GM20431 (cell line): Measurements from ENCODE around the gene RGS7.
"Not testable (repeated sequence)": the region's sequence is repeated elsewhere in the genome, so short reads cannot be mapped to it uniquely, and the experiment has no call there.

Source experiments
- in situ Hi-C: fragments of 300-500 bp; cut with MseI, MboI; formaldehyde crosslinking; loops from one replicate; pipeline ENCODE4 v1.15.0; 2020; ENCODE audit warnings: low sequenced_read_pairs; ENCODE audit not compliant: unreplicated experiment

Gene RGS7

GRCh38 chr1:240947438-240948224 is 409.4 kb downstream of the RGS7 start:
- in situ Hi-C loops, result no loop called here

DNA sequence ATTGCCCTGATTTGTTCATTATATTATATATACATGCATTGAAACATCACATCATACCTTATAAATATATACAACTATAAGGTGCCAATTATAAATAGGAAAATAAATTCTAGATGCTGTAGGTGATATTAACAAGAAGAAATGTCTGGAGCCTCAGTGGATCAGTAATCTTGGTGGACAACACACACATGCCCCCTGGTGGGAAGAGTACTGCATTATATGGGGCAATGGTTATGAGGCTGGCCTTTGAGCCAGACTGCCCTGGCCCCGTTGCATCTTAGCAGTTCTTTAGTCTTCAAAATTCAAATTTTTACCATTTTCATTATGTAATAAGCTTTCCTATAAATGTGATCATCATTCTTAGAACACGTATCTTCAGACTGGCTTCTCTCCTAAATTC is 410.1 kb downstream of the RGS7 start:
- in situ Hi-C loops, result no loop called here

GRCh38 chr1:240942901-240943300 is 414.1 kb downstream of the RGS7 start:
- in situ Hi-C loops, result no loop called here

GRCh38 chr1:240941701-240942370 is 415.2 kb downstream of the RGS7 start:
- in situ Hi-C loops, result no loop called here

- in situ Hi-C loops, result no loop called here
Observed at GRCh38 chr1:240936911-240937668, 419.9 kb downstream of the RGS7 start.

GRCh38 chr1:240935920-240936319 is 421.1 kb downstream of the RGS7 start:
- in situ Hi-C loops, result no loop called here

GRCh38 chr1:240931031-240931430 is 426.0 kb downstream of the RGS7 start:
- in situ Hi-C loops, result no loop called here

- in situ Hi-C loops, result no loop called here
Observed at GRCh38 chr1:240928265-240928664, 428.7 kb downstream of the RGS7 start.

DNA sequence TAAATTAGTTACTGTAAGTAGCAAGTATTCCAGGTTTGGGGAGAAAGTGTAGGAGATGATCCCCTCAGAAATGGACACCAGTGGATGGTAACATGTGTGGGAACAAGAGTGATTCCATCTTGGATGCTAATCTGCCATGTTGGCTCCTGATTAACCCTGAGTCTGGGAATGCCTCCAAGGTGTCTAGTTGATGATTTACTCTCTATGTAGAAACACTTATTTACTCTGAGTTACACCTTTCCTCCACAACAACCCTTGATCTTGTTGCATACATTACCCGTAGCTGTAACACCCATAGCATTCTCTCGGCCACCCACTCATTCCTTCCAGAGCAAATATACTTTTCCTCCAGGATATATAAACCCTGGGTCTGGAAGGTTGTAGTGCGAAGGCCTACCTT is 429.2 kb downstream of the RGS7 start:
- in situ Hi-C loops, result no loop called here

DNA sequence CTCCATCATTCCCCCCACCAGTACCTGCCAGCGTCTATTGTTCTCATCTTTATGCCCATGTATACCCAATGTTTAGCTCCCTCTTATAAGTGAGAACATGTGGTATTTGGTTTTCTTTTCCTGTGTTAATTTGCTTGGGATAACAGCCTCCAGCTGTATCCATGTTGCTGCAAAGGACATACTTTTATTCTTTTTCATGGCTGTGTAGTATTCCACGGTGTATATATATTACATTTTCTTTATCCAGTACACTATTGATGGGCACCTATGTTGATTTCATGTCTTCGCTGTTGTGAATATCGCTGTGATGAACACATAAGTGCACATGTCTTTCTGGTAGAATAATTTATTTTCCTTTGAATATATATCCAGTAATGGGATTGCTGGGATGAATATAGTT is 431.7 kb downstream of the RGS7 start:
- in situ Hi-C loops, result no loop called here

DNA sequence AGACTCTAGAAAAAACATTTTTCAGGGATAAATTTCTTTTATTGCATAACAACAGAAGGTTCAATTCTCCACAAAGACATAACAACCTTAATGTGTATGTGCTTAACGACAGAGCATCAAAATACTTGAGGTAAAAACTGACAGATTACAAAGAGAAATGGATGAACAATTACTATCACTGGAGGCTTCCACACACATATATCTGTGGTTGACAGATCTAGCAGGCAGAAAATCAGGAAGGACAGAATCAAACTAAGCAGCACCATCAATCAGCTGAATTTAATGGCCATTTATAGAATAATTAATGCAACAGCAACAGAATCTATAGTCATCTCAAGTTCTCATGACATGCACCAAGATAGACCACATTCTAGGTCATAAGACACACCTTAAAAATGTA is 439.0 kb downstream of the RGS7 start:
- in situ Hi-C loops, result no loop called here

DNA sequence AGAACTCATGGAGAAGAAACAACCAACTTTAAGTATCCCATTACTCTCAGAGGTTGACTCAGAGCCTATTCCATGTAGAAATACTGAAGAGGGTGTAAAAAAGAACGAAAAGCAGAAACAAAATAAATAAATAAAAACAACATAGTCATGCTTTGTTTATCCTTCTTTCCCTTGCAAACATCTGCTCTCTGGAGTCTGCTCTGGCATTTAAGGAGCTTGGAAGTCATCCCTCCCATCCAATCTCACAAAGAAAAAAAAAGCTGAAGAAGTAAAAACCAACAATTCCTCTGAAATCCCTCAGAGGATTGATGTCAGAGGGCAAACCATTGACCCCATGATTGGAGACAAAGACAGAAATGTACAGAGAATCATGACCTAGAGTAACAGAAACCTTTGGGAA is 442.5 kb downstream of the RGS7 start:
- in situ Hi-C loops, result no loop called here

DNA sequence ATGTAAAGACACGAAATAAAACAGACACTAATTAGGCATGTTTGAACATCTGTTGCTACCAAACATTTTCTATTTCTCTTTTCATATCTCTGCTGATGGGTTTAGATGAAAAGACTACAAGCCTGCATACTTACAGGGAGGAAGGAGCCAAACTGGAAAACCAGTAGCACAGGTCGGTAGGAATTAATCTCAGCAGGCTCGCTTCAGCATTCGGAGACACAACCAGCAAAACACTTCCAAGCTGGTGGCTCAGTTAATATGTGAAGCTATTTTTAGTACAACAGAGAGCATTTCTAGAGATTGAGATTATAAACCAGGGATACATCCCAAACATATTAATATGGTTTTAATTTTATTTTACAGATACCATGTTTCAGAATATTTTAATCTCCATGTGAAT is 444.2 kb downstream of the RGS7 start:
- in situ Hi-C loops, result no loop called here

GRCh38 chr1:240909701-240910457 is 447.1 kb downstream of the RGS7 start:
- in situ Hi-C loops, result no loop called here

GRCh38 chr1:240906477-240906876 is 450.5 kb downstream of the RGS7 start:
- in situ Hi-C loops, result no loop called here

DNA sequence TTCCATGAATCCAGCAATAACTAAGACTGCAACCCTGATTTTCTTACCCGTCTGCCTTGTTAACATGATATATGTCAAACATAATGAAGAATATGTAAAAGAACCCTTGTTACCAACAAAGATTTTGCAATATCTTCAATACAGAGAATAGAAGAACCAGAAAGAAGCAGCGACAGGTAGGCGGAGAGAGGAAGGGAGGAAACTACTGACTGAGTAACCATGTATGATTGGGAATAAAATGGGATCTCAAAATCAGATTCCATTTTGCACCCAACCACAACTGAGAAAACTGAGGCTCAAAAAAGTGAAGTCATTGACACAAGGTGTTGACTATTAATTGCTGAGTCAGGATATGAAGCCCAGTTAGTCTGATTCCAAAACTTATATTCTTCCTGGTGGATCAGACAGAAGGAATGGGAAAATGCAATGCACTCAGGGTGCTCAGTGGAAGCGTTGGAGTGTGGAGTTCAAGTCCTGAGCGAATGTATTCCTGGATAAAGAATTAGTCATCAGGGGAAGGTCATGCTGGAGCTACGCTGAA is 451.7 kb downstream of the RGS7 start:
- in situ Hi-C loops, result no loop called here

- in situ Hi-C loops, result not testable (repeated sequence)
Observed at GRCh38 chr1:240895424-240895823, 461.6 kb downstream of the RGS7 start.

- in situ Hi-C loops, result no loop called here
Observed at GRCh38 chr1:240888787-240889048, 468.3 kb downstream of the RGS7 start.

- in situ Hi-C loops, result no loop called here
Observed at GRCh38 chr1:240888039-240888786, 468.8 kb downstream of the RGS7 start.

DNA sequence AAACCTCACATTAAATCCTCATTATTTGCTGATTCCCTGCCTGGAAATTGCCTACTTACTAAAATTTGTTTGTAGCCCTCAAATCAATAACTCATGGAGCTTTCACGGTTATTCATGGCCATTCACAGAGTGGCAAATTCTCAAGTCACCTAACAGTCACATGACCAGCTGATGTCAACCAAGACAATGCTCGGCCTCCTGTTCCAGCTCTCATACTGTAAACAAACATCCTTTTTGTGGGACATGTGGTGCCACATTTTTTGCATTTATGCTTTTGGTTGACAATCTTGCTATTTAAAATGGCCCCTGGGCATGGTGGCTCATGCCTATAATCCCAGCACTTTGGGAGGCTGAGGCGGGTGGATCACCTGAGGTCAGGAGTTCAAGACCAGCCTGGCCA is 473.5 kb downstream of the RGS7 start:
- in situ Hi-C loops, result no loop called here
